ENCODE results near the gene DMRTC2.
A peak's percentile ranks its signal among the peaks of the same experiment; 100 is the strongest.
"Not testable (repeated sequence)": the region's sequence is repeated elsewhere in the genome, so short reads cannot be mapped to it uniquely, and the experiment has no call there.

DMRTC2 gene

GRCh38 chr19:41872384-41872774 is 27.5 kb downstream of the DMRTC2 start:
- Mint-ChIP-seq H3K27ac (peak overlapping the region; percentile 75), H3K4me3 (no peak overlapping the region), H3K4me1 (ENCODE audit: low read depth) (peaks cover 89% of the 10 kb centered on the region), H3K9me3 (ENCODE audit: low read depth) (no peaks in the 10 kb centered on the region), H3K36me3 (peaks cover 9% of the 10 kb centered on the region), H3K27me3 (no peaks in the 10 kb centered on the region)

- H3K27ac Mint-ChIP-seq: peak overlapping the region; percentile 80
- peaks cover 89% of the 10 kb centered on the region for H3K4me1 Mint-ChIP-seq (ENCODE audit: low read depth)
- H3K4me3 Mint-ChIP-seq: peak overlapping the region; percentile 46
Measured at GRCh38 chr19:41872775-41873647, 28.2 kb downstream of the DMRTC2 start.

GRCh38 chr19:41875973-41876372 is 31.1 kb downstream of the DMRTC2 start:
- H3K27ac Mint-ChIP-seq: peak overlapping the region; percentile 83
- not testable (repeated sequence) for H3K9me3 Mint-ChIP-seq (ENCODE audit: low read depth); H3K36me3 Mint-ChIP-seq; H3K27me3 Mint-ChIP-seq
- peaks cover 87% of the 10 kb centered on the region for H3K4me1 Mint-ChIP-seq (ENCODE audit: low read depth)
- H3K4me3 Mint-ChIP-seq: peak overlapping the region; percentile 58

More at GRCh38 chr19:41872775-41873647, 28.2 kb downstream of the DMRTC2 start:
- Mint-ChIP-seq H3K9me3 (ENCODE audit: low read depth) (no peaks in the 10 kb centered on the region), H3K36me3 (peaks cover 9% of the 10 kb centered on the region), H3K27me3 (no peaks in the 10 kb centered on the region)

- Mint-ChIP-seq H3K9me3 (ENCODE audit: low read depth) (no peaks in the 10 kb centered on the region), H3K27ac (peak within 1 kb of the TSS; percentile 83), H3K27me3 (no peaks in the 10 kb centered on the region), H3K4me3 (peak within 1 kb of the TSS; percentile 66), H3K4me1 (ENCODE audit: low read depth) (peaks cover 83% of the 10 kb centered on the region), H3K36me3 (no peaks in the 10 kb centered on the region)
Measured at GRCh38 chr19:41876847-41877832, 32.3 kb downstream of the DMRTC2 start, which contains the start of gene CD79A. CD79A (plus strand) TSS chr19:41877279; CDS start chr19:41877305, 26 bp downstream.

- Mint-ChIP-seq H3K27me3 (no peaks in the 10 kb centered on the region), H3K27ac (peak overlapping the region; percentile 83), H3K9me3 (ENCODE audit: low read depth) (no peaks in the 10 kb centered on the region), H3K36me3 (no peaks in the 10 kb centered on the region), H3K4me3 (peak overlapping the region; percentile 66), H3K4me1 (ENCODE audit: low read depth) (peaks cover 78% of the 10 kb centered on the region)
Measured at GRCh38 chr19:41877916-41878905, 33.4 kb downstream of the DMRTC2 start.

- Mint-ChIP-seq H3K27me3 (no peaks in the 10 kb centered on the region), H3K4me1 (ENCODE audit: low read depth) (peaks cover 69% of the 10 kb centered on the region), H3K9me3 (ENCODE audit: low read depth) (no peaks in the 10 kb centered on the region), H3K27ac (peak overlapping the region; percentile 83), H3K36me3 (no peaks in the 10 kb centered on the region), H3K4me3 (no peak overlapping the region)
Measured at GRCh38 chr19:41879080-41879479, 34.2 kb downstream of the DMRTC2 start.

- Mint-ChIP-seq H3K27ac (peak overlapping the region; percentile 76), H3K4me3 (peak overlapping the region; percentile 10), H3K27me3 (no peaks in the 10 kb centered on the region), H3K36me3 (no peaks in the 10 kb centered on the region), H3K9me3 (ENCODE audit: low read depth) (no peaks in the 10 kb centered on the region), H3K4me1 (ENCODE audit: low read depth) (peaks cover 63% of the 10 kb centered on the region)
Measured at GRCh38 chr19:41879670-41880328, 35.0 kb downstream of the DMRTC2 start.

- H3K27ac Mint-ChIP-seq: peak overlapping the region; percentile 76
- H3K9me3 Mint-ChIP-seq (ENCODE audit: low read depth): no peaks in the 10 kb centered on the region
- H3K4me3 Mint-ChIP-seq: no peak overlapping the region
- H3K36me3 Mint-ChIP-seq: peaks cover 2% of the 10 kb centered on the region
- H3K4me1 Mint-ChIP-seq (ENCODE audit: low read depth): peaks cover 62% of the 10 kb centered on the region
- H3K27me3 Mint-ChIP-seq: no peaks in the 10 kb centered on the region
Measured at GRCh38 chr19:41880329-41880708, 35.5 kb downstream of the DMRTC2 start.

GRCh38 chr19:41882568-41883462 is 38.0 kb downstream of the DMRTC2 start, which contains the start of gene ARHGEF1:
ARHGEF1 (plus strand) TSS chr19:41883184; CDS start chr19:41888083, 4,899 bp downstream.
- Mint-ChIP-seq H3K4me3 (peak within 1 kb of the TSS; percentile 99), H3K4me1 (ENCODE audit: low read depth) (peaks cover 57% of the 10 kb centered on the region), H3K27ac (peak within 1 kb of the TSS; percentile 99), H3K9me3 (ENCODE audit: low read depth) (no peaks in the 10 kb centered on the region), H3K36me3 (peaks cover 2% of the 10 kb centered on the region), H3K27me3 (no peaks in the 10 kb centered on the region)

- Mint-ChIP-seq H3K4me3 (peak overlapping the region; percentile 91), H3K27me3 (no peaks in the 10 kb centered on the region), H3K36me3 (peaks cover 2% of the 10 kb centered on the region), H3K4me1 (ENCODE audit: low read depth) (peaks cover 57% of the 10 kb centered on the region), H3K9me3 (ENCODE audit: low read depth) (no peaks in the 10 kb centered on the region), H3K27ac (peak overlapping the region; percentile 99)
Measured at GRCh38 chr19:41883463-41883820, 38.6 kb downstream of the DMRTC2 start.

- peaks cover 4% of the 10 kb centered on the region for H3K36me3 Mint-ChIP-seq
- H3K4me3 Mint-ChIP-seq: peak overlapping the region; percentile 91
- peaks cover 57% of the 10 kb centered on the region for H3K4me1 Mint-ChIP-seq (ENCODE audit: low read depth)
- no peaks in the 10 kb centered on the region for H3K27me3 Mint-ChIP-seq
- H3K27ac Mint-ChIP-seq: peak overlapping the region; percentile 99
- H3K9me3 Mint-ChIP-seq (ENCODE audit: low read depth): no peaks in the 10 kb centered on the region
Measured at GRCh38 chr19:41883821-41884733, 39.2 kb downstream of the DMRTC2 start.
